HG03469 (cell line): ENCODE results near the gene GPR150.

ENCODE experiments used
- ATAC-seq: cut with Tn5 transposase; IDR thresholded peaks from one replicate; pipeline ENCODE4 v1.9.1; 2021; ENCODE audit warnings: mild to moderate bottlenecking, moderate library complexity, moderate number of reproducible peaks; ENCODE audit not compliant: unreplicated experiment

The GPR150 gene

GRCh38 chr5:95647886-95648860 is 28.3 kb downstream of the GPR150 start:
- ATAC-seq: no peak

GRCh38 chr5:95649274-95649673 is 29.4 kb downstream of the GPR150 start:
- ATAC-seq: no peak

- no peak for ATAC-seq
These were observed 30.1 kb downstream of the GPR150 start for GRCh38 chr5:95649842-95650620.

- ATAC-seq: no peak
These were observed 33.0 kb downstream of the GPR150 start for GRCh38 chr5:95652849-95653248.

- no peak for ATAC-seq
These were observed 34.3 kb downstream of the GPR150 start for GRCh38 chr5:95654196-95654595.

GRCh38 chr5:95655575-95655974 is 35.7 kb downstream of the GPR150 start:
- ATAC-seq: no peak

- ATAC-seq: no peak
These were observed 40.2 kb downstream of the GPR150 start for GRCh38 chr5:95660060-95660459.

- ATAC-seq: no peak
These were observed 43.1 kb downstream of the GPR150 start for GRCh38 chr5:95662946-95663345.

GRCh38 chr5:95664204-95664786 is 44.4 kb downstream of the GPR150 start:
- ATAC-seq: no peak

- ATAC-seq: no peak
These were observed 47.3 kb downstream of the GPR150 start for GRCh38 chr5:95667061-95667618.

GRCh38 chr5:95667678-95668077 is 47.8 kb downstream of the GPR150 start:
- ATAC-seq: no peak

GRCh38 chr5:95668216-95668615 is 48.3 kb downstream of the GPR150 start:
- no peak for ATAC-seq

- no peak for ATAC-seq
These were observed 48.8 kb downstream of the GPR150 start for GRCh38 chr5:95668728-95669127.

GRCh38 chr5:95669540-95669939 is 49.7 kb downstream of the GPR150 start:
- ATAC-seq: no peak

- no peak for ATAC-seq
These were observed 50.1 kb downstream of the GPR150 start for GRCh38 chr5:95669985-95670384.

GRCh38 chr5:95670568-95670967 is 50.7 kb downstream of the GPR150 start:
- no peak for ATAC-seq
